ENCODE measurements around the gene GHITM. TPM values are rescaled to one million over a fixed set of nuclear protein-coding genes. Genes with fewer than 3 reads are reported as not detected.

GHITM gene
- total and polyA plus RNA-seq, 2 donors (not counting 1 experiment from before 2014, with no cell fraction given): 40.5 to 75.1 TPM

GRCh38 chr10:84201244-84201606, 61.9 kb downstream of the GHITM start:
- Histone ChIP-seq H3K4me3 (ENCODE audit: control extremely low read depth in 1 of 5, extremely low read depth in 1 of 5, insufficient read depth in 1 of 5, low read depth in 2 of 5, low read length in 4 of 5) (no peak overlapping the region), H3K79me2 (ENCODE audit: control insufficient read depth, insufficient read depth, low read length) (no peaks in the 10 kb centered on the region), H3K36me3 (replicated peaks in 1 of 2; ENCODE audit: control extremely low read depth in 1 of 2, control insufficient read depth in 1 of 2, extremely low read depth in 1 of 2, insufficient read depth in 2 of 2, low read length in 1 of 2) (no peaks in the 10 kb centered on the region), H4K20me1 (ENCODE audit: control insufficient read depth, insufficient read depth, low read length, poor library complexity, severe bottlenecking) (no peaks in the 10 kb centered on the region), H2AFZ (ENCODE audit: insufficient read depth, low read depth, low read length, poor library complexity, severe bottlenecking) (no peak overlapping the region), H3K27me3 (replicated peaks in 1 of 4; ENCODE audit: control extremely low read depth in 1 of 4, control insufficient read depth in 3 of 4, insufficient read depth in 4 of 4, low read length in 3 of 4) (peaks cover 0 to 18% (median 2%) of the 10 kb centered on the region in 4 experiments), H3K9me3 (ENCODE audit: control extremely low read depth in 1 of 3, control insufficient read depth in 2 of 3, insufficient read depth in 1 of 3, low read length in 2 of 3) (no peaks in the 10 kb centered on the region), H3K4me1 (ENCODE audit: control insufficient read depth in 2 of 2, insufficient read depth in 2 of 2, low read length in 2 of 2) (no peaks in the 10 kb centered on the region), H3K27ac (ENCODE audit: low read length in 2 of 2) (no peak overlapping the region), H3K4me2 (replicated peaks; ENCODE audit: low read depth, low read length, poor library complexity, severe bottlenecking) (no peak overlapping the region), H3K9ac (ENCODE audit: low read length) (no peak overlapping the region)
- TF ChIP-seq EZH2 (IDR thresholded peaks at IDR 0.05; ENCODE audit: borderline replicate concordance, insufficient read depth, low read depth, low read length, poor library complexity, severe bottlenecking) (no peak), CTCF (IDR thresholded peaks at IDR 0.05) (no peak)
- intact Hi-C loops (cut with micrococcal nuclease): no loop called here
- Mint-ChIP-seq H3K27me3 (peaks cover 26% of the 10 kb centered on the region), H3K4me3 (no peak overlapping the region), H3K4me1 (no peaks in the 10 kb centered on the region), H3K27ac (no peak overlapping the region), H3K9me3 (ENCODE audit: insufficient read depth) (no peaks in the 10 kb centered on the region)
- POLR2A ChIA-PET: no interaction called here
- CTCF ChIA-PET: interaction anchor here (1.1 to 3.3 kb wide), 2 partner anchors 13 to 52 kb away, joined by 3 to 24 read pairs; no protein-coding TSS in a partner anchor
- DNase-seq (no peak), ATAC-seq (ENCODE audit: low read depth) (no peak)
- 81% methylated on average over 4 of the region's 6 CpGs for WGBS (ENCODE audit: insufficient coverage)

GRCh38 chr10:84201682-84202081, 62.4 kb downstream of the GHITM start:
- ATAC-seq (ENCODE audit: low read depth) (no peak), DNase-seq (no peak)
- no peaks in the 10 kb centered on the region for H4K20me1 ChIP-seq (ENCODE audit: control insufficient read depth, insufficient read depth, low read length, poor library complexity, severe bottlenecking)
- no peaks in the 10 kb centered on the region for H3K4me1 ChIP-seq (ENCODE audit: control insufficient read depth in 2 of 2, insufficient read depth in 2 of 2, low read length in 2 of 2)
- no peak overlapping the region for H3K9ac ChIP-seq (ENCODE audit: low read length)
- TF ChIP-seq EZH2 (IDR thresholded peaks at IDR 0.05; ENCODE audit: borderline replicate concordance, insufficient read depth, low read depth, low read length, poor library complexity, severe bottlenecking) (no peak), CTCF (IDR thresholded peaks at IDR 0.05) (no peak)
- ChIA-PET POLR2A (no interaction called here), CTCF (interaction anchor here (3.3 kb wide), 1 partner anchor 53 kb away, joined by 24 read pairs; no protein-coding TSS in a partner anchor)
- H3K4me3 ChIP-seq (ENCODE audit: control extremely low read depth in 1 of 5, extremely low read depth in 1 of 5, insufficient read depth in 1 of 5, low read depth in 2 of 5, low read length in 4 of 5): no peak overlapping the region
- intact Hi-C loops (cut with micrococcal nuclease): no loop called here
- peaks cover 0 to 14% (median under 1%) of the 10 kb centered on the region in 4 experiments for H3K27me3 ChIP-seq (replicated peaks in 1 of 4; ENCODE audit: control extremely low read depth in 1 of 4, control insufficient read depth in 3 of 4, insufficient read depth in 4 of 4, low read length in 3 of 4)
- no peak overlapping the region for H3K27ac ChIP-seq (ENCODE audit: low read length in 2 of 2)
- Mint-ChIP-seq H3K4me1 (no peaks in the 10 kb centered on the region), H3K9me3 (ENCODE audit: insufficient read depth) (no peaks in the 10 kb centered on the region), H3K4me3 (no peak overlapping the region), H3K27ac (no peak overlapping the region), H3K27me3 (peaks cover 23% of the 10 kb centered on the region)
- no peaks in the 10 kb centered on the region for H3K79me2 ChIP-seq (ENCODE audit: control insufficient read depth, insufficient read depth, low read length)
- H3K9me3 ChIP-seq (ENCODE audit: control extremely low read depth in 1 of 3, control insufficient read depth in 2 of 3, insufficient read depth in 1 of 3, low read length in 2 of 3): no peaks in the 10 kb centered on the region
- no peaks in the 10 kb centered on the region for H3K36me3 ChIP-seq (replicated peaks in 1 of 2; ENCODE audit: control extremely low read depth in 1 of 2, control insufficient read depth in 1 of 2, extremely low read depth in 1 of 2, insufficient read depth in 2 of 2, low read length in 1 of 2)
- WGBS (ENCODE audit: insufficient coverage): 93% methylated on average over 6 of the region's 11 CpGs
- H3K4me2 ChIP-seq (replicated peaks; ENCODE audit: low read depth, low read length, poor library complexity, severe bottlenecking): no peak overlapping the region
- no peak overlapping the region for H2AFZ ChIP-seq (ENCODE audit: insufficient read depth, low read depth, low read length, poor library complexity, severe bottlenecking)
